ENCODE measurements around the gene IRF5. TPM values are rescaled to one million over a fixed set of nuclear protein-coding genes. Genes with fewer than 3 reads are reported as not detected.

IRF5 gene
- total and polyA plus RNA-seq, 2 donors (not counting 1 experiment from before 2014, with no cell fraction given), result 91.3 to 135 TPM

DNA sequence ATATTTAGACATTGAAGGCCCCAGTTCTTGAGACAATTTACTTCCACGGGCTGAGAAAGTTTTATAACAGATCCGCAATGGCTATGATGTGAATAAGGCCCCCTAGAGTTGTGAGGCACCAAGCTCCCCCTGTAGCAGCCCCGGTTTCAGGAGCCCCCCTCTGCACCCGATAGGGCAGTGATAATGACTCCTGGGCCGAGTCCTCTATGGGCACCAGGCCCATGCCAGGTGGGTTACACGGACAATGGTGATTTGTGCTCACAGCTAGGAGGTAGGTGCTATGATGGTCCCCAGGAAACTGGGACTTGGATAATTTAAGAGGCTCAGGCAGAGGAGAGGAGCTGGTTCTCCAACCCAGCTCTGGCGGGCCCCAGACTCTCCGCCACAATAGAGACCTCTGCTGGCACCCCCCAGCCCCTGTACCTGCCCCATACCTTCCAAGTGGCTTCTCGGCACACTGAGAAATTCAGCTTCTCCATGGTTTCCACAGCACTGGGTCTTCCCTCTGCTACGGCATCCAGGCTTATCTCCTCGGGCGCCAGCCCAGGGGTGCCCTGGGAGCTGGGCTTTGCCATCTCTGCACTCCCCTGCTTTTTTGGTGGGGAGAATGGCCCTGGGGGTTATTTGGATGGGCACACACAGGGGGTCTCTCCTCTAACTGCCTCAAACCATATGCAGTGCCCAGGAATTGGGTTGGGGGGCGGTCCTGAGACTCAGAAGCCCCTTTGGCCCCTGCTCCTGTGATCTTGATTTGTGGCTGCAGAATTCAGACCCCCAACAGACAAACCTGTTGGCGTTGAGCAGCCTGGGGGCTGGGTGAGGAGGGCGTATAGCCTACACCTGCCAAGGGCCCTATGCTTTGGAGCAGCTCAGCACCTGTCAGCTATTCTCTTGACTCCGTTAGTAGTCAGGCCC, 15.0 kb upstream of the IRF5 start:
- H3K4me2 ChIP-seq (replicated peaks; ENCODE audit: low read depth, low read length, poor library complexity, severe bottlenecking), result no peak overlapping the region
- H3K36me3 ChIP-seq (replicated peaks in 1 of 2; ENCODE audit: control extremely low read depth in 1 of 2, control insufficient read depth in 1 of 2, extremely low read depth in 1 of 2, insufficient read depth in 2 of 2, low read length in 1 of 2), result no peaks in the 10 kb centered on the region
- POLR2A ChIA-PET, result interaction anchor here (1.3 kb wide), 1 partner anchor 10 kb away, joined by 4 read pairs; no protein-coding TSS in a partner anchor
- peaks cover 7% of the 10 kb centered on the region for H3K4me1 Mint-ChIP-seq
- TF ChIP-seq EZH2 (IDR thresholded peaks at IDR 0.05; ENCODE audit: borderline replicate concordance, insufficient read depth, low read depth, low read length, poor library complexity, severe bottlenecking), result no peak
- TF ChIP-seq, protein P1, sequence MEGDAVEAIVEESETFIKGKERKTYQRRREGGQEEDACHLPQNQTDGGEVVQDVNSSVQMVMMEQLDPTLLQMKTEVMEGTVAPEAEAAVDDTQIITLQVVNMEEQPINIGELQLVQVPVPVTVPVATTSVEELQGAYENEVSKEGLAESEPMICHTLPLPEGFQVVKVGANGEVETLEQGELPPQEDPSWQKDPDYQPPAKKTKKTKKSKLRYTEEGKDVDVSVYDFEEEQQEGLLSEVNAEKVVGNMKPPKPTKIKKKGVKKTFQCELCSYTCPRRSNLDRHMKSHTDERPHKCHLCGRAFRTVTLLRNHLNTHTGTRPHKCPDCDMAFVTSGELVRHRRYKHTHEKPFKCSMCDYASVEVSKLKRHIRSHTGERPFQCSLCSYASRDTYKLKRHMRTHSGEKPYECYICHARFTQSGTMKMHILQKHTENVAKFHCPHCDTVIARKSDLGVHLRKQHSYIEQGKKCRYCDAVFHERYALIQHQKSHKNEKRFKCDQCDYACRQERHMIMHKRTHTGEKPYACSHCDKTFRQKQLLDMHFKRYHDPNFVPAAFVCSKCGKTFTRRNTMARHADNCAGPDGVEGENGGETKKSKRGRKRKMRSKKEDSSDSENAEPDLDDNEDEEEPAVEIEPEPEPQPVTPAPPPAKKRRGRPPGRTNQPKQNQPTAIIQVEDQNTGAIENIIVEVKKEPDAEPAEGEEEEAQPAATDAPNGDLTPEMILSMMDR (IDR thresholded peaks at IDR 0.05), result no peak
- H3K27me3 Mint-ChIP-seq, result peaks cover 4% of the 10 kb centered on the region
- DNase-seq (no peak), ATAC-seq (ENCODE audit: low read depth) (no peak)
- H3K27ac Mint-ChIP-seq, result no peak overlapping the region
- no peaks in the 10 kb centered on the region for H3K79me2 ChIP-seq (ENCODE audit: control insufficient read depth, insufficient read depth, low read length)
- no peaks in the 10 kb centered on the region for H3K27me3 ChIP-seq (replicated peaks in 1 of 4; ENCODE audit: control extremely low read depth in 1 of 4, control insufficient read depth in 3 of 4, insufficient read depth in 4 of 4, low read length in 3 of 4)
- no peaks in the 10 kb centered on the region for H4K20me1 ChIP-seq (ENCODE audit: control insufficient read depth, insufficient read depth, low read length, poor library complexity, severe bottlenecking)
- H3K9me3 Mint-ChIP-seq (ENCODE audit: insufficient read depth), result no peaks in the 10 kb centered on the region
- no peak overlapping the region for H3K9ac ChIP-seq (ENCODE audit: low read length)
- CTCF ChIA-PET, result interaction anchor here (1.1 kb wide), 1 partner anchor 169 kb away, joined by 3 read pairs; no protein-coding TSS in a partner anchor
- intact Hi-C loops (cut with micrococcal nuclease), result no loop called here
- H3K4me1 ChIP-seq (ENCODE audit: control insufficient read depth in 2 of 2, insufficient read depth in 2 of 2, low read length in 2 of 2), result no peaks in the 10 kb centered on the region
- no peaks in the 10 kb centered on the region for H3K9me3 ChIP-seq (ENCODE audit: control extremely low read depth in 1 of 3, control insufficient read depth in 2 of 3, insufficient read depth in 1 of 3, low read length in 2 of 3)
- no peak overlapping the region for H3K4me3 ChIP-seq (ENCODE audit: control extremely low read depth in 1 of 5, extremely low read depth in 1 of 5, insufficient read depth in 1 of 5, low read depth in 2 of 5, low read length in 4 of 5)
- WGBS (ENCODE audit: insufficient coverage), result 95% methylated on average over 13 of the region's 16 CpGs
- no peak overlapping the region for H2AFZ ChIP-seq (ENCODE audit: insufficient read depth, low read depth, low read length, poor library complexity, severe bottlenecking)
- no peak overlapping the region for H3K4me3 Mint-ChIP-seq
- H3K27ac ChIP-seq (ENCODE audit: low read length in 2 of 2), result no peak overlapping the region

DNA sequence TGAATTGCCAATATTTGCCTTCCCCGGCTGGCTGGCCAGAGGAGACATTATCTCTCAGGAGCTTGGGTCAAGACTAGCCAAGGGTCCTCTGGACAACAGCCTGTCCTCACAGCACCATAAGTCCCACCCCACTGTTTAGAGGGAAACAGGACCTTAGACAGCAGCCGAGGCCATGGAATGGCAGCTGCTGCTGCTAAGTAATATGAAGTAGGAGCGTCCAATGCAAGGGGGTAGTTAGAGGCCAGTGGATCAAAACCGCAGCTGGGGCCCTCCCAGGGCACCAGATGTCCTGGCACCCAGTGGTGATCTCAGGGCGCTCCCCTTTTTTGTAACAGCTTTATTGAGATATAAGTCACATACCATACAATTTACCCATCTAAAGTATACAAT, 14.3 kb upstream of the IRF5 start:
- Histone ChIP-seq H3K27me3 (replicated peaks in 1 of 4; ENCODE audit: control extremely low read depth in 1 of 4, control insufficient read depth in 3 of 4, insufficient read depth in 4 of 4, low read length in 3 of 4) (no peaks in the 10 kb centered on the region), H3K4me3 (ENCODE audit: control extremely low read depth in 1 of 5, extremely low read depth in 1 of 5, insufficient read depth in 1 of 5, low read depth in 2 of 5, low read length in 4 of 5) (no peak overlapping the region), H3K27ac (ENCODE audit: low read length in 2 of 2) (no peak overlapping the region), H3K9me3 (ENCODE audit: control extremely low read depth in 1 of 3, control insufficient read depth in 2 of 3, insufficient read depth in 1 of 3, low read length in 2 of 3) (no peaks in the 10 kb centered on the region), H3K4me2 (replicated peaks; ENCODE audit: low read depth, low read length, poor library complexity, severe bottlenecking) (no peak overlapping the region), H2AFZ (ENCODE audit: insufficient read depth, low read depth, low read length, poor library complexity, severe bottlenecking) (no peak overlapping the region), H4K20me1 (ENCODE audit: control insufficient read depth, insufficient read depth, low read length, poor library complexity, severe bottlenecking) (no peaks in the 10 kb centered on the region), H3K36me3 (replicated peaks in 1 of 2; ENCODE audit: control extremely low read depth in 1 of 2, control insufficient read depth in 1 of 2, extremely low read depth in 1 of 2, insufficient read depth in 2 of 2, low read length in 1 of 2) (no peaks in the 10 kb centered on the region), H3K4me1 (ENCODE audit: control insufficient read depth in 2 of 2, insufficient read depth in 2 of 2, low read length in 2 of 2) (no peaks in the 10 kb centered on the region), H3K9ac (ENCODE audit: low read length) (no peak overlapping the region), H3K79me2 (ENCODE audit: control insufficient read depth, insufficient read depth, low read length) (no peaks in the 10 kb centered on the region)
- DNase-seq (no peak), ATAC-seq (ENCODE audit: low read depth) (no peak)
- Mint-ChIP-seq H3K4me1 (peaks cover 7% of the 10 kb centered on the region), H3K9me3 (ENCODE audit: insufficient read depth) (no peaks in the 10 kb centered on the region), H3K4me3 (no peak overlapping the region), H3K27me3 (peaks cover 4% of the 10 kb centered on the region), H3K27ac (no peak overlapping the region)
- POLR2A ChIA-PET, result no interaction called here
- intact Hi-C loops (cut with micrococcal nuclease), result no loop called here
- CTCF ChIA-PET, result interaction anchor here (1.1 kb wide), 1 partner anchor 168 kb away, joined by 3 read pairs; no protein-coding TSS in a partner anchor
- TF ChIP-seq, protein P1 (IDR thresholded peaks at IDR 0.05), result no peak
- TF ChIP-seq EZH2 (IDR thresholded peaks at IDR 0.05; ENCODE audit: borderline replicate concordance, insufficient read depth, low read depth, low read length, poor library complexity, severe bottlenecking), result no peak
- 100% methylated on average over 1 of the region's 5 CpGs for WGBS (ENCODE audit: insufficient coverage)

Data from B cell (primary cell).